BJ (cell line): ENCODE measurements around the gene LUZP2. TPM values are rescaled to one million over a fixed set of nuclear protein-coding genes. Genes with fewer than 3 reads are reported as not detected.

Experiments used
- CTCF ChIA-PET: fragments of 350-600 bp; formaldehyde crosslinking; extraction: SDS; loops from one replicate; lab custom pipeline; 2021; ENCODE audit warnings: antibody characterized with exemption, inconsistent platforms; lab: Yijun Ruan, JAX
- POLR2A ChIA-PET: fragments of 300-600 bp; sonication (Branson Sonifier 250); formaldehyde crosslinking; extraction: SDS; loops from one replicate; lab custom pipeline; 2021; ENCODE audit warnings: antibody characterized with exemption; lab: Charles Lee
- DNase-seq: peaks from one replicate; pipeline ENCODE4 v3.0.0-alpha.2; 2011; ENCODE audit warnings: low read depth
- H3K27me3 ChIP-seq: 2 replicates; pipeline ENCODE4 v1.6.0; 2011; ENCODE audit warnings: low read length; ENCODE audit not compliant: control insufficient read depth, insufficient read depth
- H3K36me3 ChIP-seq: 2 replicates; pipeline ENCODE4 v1.5.1; 2011; ENCODE audit warnings: low read length; ENCODE audit not compliant: control insufficient read depth, insufficient read depth
- H3K4me3 ChIP-seq: 2 replicates; pipeline ENCODE4 v1.5.1; 2011; ENCODE audit warnings: low read depth, mild to moderate bottlenecking, control low read depth, low read length
- polyA minus RNA-seq: library from RNA; depleted of rRNA, polyadenylated mRNA; stranded (reverse); fragments of >200 nt; gene quantifications from 2 replicates; pipeline ENCODE4 v1.2.3, GENCODE V29; 2011; rRNA and poly(A)+ RNA removed
- polyA plus RNA-seq: library from polyadenylated mRNA; depleted of rRNA; stranded (reverse); fragments of >200 nt; gene quantifications from 2 replicates; pipeline ENCODE4 v1.2.3, GENCODE V29; 2011; rRNA removed
- TF ChIP-seq, protein P1 (sequence below): IDR thresholded peaks from 2 replicates; pipeline ENCODE4 v1.5.1; 2011; ENCODE audit warnings: low read depth, mild to moderate bottlenecking, control low read depth, inconsistent platforms, low read length, moderate library complexity; ENCODE audit not compliant: insufficient read depth

The LUZP2 gene
- polyA plus RNA-seq (0.05 and 0.07 TPM in 2 replicates), polyA minus RNA-seq (0.10 TPM in 1 of 2 replicates, not detected in the other)

DNA sequence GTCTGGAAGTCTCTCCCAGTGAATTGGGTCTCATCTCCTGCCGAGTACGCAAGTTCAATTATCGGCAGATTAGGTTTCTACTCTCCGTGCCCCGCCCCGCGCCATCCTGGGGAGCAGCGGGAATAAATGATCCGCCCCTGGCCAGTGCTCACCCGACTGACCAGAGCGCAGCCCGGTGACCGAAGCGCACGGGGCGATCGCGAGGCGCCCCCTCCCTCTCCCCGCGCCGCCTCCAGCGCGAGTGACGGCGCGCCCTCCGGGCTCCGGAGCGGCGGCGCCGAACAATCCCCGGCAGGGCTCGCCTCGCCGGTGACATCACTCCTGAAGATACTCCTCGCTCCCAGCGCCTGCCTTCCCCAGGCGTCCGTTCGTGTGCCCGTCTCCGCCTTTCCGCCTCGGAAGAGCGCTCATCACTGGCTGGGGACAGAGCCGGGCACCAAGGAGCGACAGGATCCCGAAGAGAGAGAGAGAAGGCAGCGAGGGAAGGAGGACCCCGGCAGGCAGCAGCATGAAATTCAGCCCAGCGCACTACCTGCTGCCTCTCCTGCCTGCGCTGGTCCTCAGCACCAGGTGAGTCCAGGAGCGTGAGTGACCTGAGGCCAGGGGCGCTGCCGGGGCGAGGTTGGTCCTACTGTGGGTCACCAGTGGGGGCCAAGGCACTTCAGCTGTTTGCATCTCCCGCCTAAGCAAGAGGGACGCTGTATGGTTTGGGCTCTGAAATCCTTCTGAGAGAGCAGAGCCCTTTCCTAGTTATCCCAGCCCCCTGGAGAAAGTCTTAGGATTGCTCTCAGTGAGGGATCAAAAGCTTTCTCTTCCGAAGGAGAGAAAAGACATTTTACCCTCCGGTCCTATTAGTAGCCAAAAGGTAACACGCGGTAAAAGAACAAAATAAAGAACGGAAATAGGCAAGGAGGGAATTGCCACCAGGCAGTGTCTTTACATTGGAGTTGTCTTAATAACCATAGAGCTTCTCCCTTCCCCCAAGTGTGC, at the start of gene LUZP2:
Gene LUZP2 (plus strand): TSS at position 318 of the 990 bp plus-strand sequence.
- ChIA-PET POLR2A (no interaction called here), CTCF (no interaction called here)
- 0 out of 2 replicates have a peak, but pooled peaks cover 1% of the 10 kb centered on the region for H3K27me3 ChIP-seq
- peak within 1 kb of the TSS; percentile 18 for H3K4me3 ChIP-seq
- H3K36me3 ChIP-seq: no peaks in the 10 kb centered on the region
- DNase-seq: no peak
- TF ChIP-seq, protein P1, sequence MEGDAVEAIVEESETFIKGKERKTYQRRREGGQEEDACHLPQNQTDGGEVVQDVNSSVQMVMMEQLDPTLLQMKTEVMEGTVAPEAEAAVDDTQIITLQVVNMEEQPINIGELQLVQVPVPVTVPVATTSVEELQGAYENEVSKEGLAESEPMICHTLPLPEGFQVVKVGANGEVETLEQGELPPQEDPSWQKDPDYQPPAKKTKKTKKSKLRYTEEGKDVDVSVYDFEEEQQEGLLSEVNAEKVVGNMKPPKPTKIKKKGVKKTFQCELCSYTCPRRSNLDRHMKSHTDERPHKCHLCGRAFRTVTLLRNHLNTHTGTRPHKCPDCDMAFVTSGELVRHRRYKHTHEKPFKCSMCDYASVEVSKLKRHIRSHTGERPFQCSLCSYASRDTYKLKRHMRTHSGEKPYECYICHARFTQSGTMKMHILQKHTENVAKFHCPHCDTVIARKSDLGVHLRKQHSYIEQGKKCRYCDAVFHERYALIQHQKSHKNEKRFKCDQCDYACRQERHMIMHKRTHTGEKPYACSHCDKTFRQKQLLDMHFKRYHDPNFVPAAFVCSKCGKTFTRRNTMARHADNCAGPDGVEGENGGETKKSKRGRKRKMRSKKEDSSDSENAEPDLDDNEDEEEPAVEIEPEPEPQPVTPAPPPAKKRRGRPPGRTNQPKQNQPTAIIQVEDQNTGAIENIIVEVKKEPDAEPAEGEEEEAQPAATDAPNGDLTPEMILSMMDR: no peak

DNA sequence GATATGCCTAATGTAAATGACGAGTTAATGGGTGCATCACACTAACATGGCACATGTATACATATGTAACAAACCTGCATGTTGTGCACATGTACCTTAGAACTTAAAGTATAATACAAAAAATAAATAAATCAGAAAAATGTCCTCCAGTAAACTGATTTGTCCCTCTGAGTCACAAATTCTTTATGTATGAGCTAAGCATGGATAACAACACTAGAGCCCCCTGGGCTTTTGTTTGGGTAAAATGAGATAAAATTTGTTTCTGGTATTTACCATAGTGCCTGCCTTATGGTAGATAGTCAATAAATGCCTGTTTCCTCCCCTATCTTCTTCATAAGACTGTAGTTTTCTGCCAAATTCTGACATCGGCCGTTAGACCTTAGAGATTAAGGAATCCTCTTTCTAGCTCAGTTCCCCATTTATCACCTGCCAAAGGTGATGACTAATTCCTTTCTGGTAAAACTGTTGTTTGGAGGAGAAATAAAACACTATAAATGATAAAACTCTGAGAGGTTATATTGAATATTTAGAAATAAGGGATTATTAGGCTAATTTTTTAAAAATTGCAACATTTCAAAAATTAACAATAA, 43.6 kb upstream of the LUZP2 start:
- TF ChIP-seq, protein P1: no peak
- DNase-seq: no peak
- H3K4me3 ChIP-seq: no peak overlapping the region
- H3K27me3 ChIP-seq: no peaks in the 10 kb centered on the region
- no peaks in the 10 kb centered on the region for H3K36me3 ChIP-seq
- POLR2A ChIA-PET: no interaction called here
- CTCF ChIA-PET: no interaction called here

- no peak for DNase-seq
- TF ChIP-seq, protein P1: no peak
- ChIA-PET CTCF (no interaction called here), POLR2A (no interaction called here)
- Histone ChIP-seq H3K36me3 (no peaks in the 10 kb centered on the region), H3K27me3 (no peaks in the 10 kb centered on the region), H3K4me3 (no peak overlapping the region)
These were observed 38.9 kb upstream of the LUZP2 start for GRCh38 chr11:24457985-24458384.

DNA sequence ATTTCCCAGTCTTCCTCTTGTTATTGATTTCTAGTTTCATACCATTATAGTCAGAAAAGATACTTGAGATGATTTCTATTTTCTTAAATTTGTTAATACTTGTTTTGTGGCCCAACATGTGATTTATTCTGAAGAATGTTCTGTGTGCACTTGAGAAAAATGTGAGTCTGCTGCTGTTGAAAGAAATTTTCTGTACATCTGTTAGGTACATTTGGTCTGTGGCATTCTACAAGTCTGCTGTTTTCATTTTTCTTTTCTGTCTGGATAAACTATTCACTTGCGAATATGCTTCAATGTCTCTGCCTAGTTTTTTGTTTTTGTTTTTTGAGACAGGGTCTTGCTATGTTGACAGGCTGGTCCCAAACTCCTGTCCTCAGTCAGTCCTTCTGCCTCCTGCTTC, 26.4 kb upstream of the LUZP2 start:
- POLR2A ChIA-PET: no interaction called here
- TF ChIP-seq, protein P1: no peak
- DNase-seq: no peak
- H3K36me3 ChIP-seq: no peaks in the 10 kb centered on the region
- no peak overlapping the region for H3K4me3 ChIP-seq
- H3K27me3 ChIP-seq: no peaks in the 10 kb centered on the region
- CTCF ChIA-PET: no interaction called here

GRCh38 chr11:24471084-24471483, 25.8 kb upstream of the LUZP2 start:
- POLR2A ChIA-PET: no interaction called here
- TF ChIP-seq, protein P1: no peak
- H3K36me3 ChIP-seq: no peaks in the 10 kb centered on the region
- no peak overlapping the region for H3K4me3 ChIP-seq
- CTCF ChIA-PET: no interaction called here
- H3K27me3 ChIP-seq: no peaks in the 10 kb centered on the region
- DNase-seq: no peak
